ENCODE results near the gene LILRB1.
"Not testable (repeated sequence)": the region's sequence is repeated elsewhere in the genome, so short reads cannot be mapped to it uniquely, and the experiment has no call there.

LILRB1 gene

GRCh38 chr19:54638683-54639082, 8.4 kb downstream of the LILRB1 start:
- FAIRE-seq: no peak
- no peak for DNase-seq (ENCODE audit: insufficient read length, low spot score)
- no peak for TF ChIP-seq POLR2A (IDR thresholded peaks at IDR 0.05; ENCODE audit: low read depth, low read length)

GRCh38 chr19:54642953-54643352, 12.7 kb downstream of the LILRB1 start:
- FAIRE-seq; DNase-seq (ENCODE audit: insufficient read length, low spot score): not testable (repeated sequence)

- DNase-seq (ENCODE audit: insufficient read length, low spot score); FAIRE-seq: not testable (repeated sequence)
Observed at GRCh38 chr19:54643583-54643982, 13.3 kb downstream of the LILRB1 start.

GRCh38 chr19:54644056-54644455, 13.8 kb downstream of the LILRB1 start:
- no peak for DNase-seq (ENCODE audit: insufficient read length, low spot score)
- FAIRE-seq: no peak
- TF ChIP-seq POLR2A (IDR thresholded peaks at IDR 0.05; ENCODE audit: low read depth, low read length): no peak

GRCh38 chr19:54646331-54646841, 16.1 kb downstream of the LILRB1 start:
- no peak for DNase-seq (ENCODE audit: insufficient read length, low spot score)
- FAIRE-seq: no peak
- TF ChIP-seq POLR2A (IDR thresholded peaks at IDR 0.05; ENCODE audit: low read depth, low read length): no peak

- FAIRE-seq: no peak
- TF ChIP-seq POLR2A (IDR thresholded peaks at IDR 0.05; ENCODE audit: low read depth, low read length): no peak
- no peak for DNase-seq (ENCODE audit: insufficient read length, low spot score)
Observed at GRCh38 chr19:54648129-54648528, 17.8 kb downstream of the LILRB1 start.

- FAIRE-seq (no peak), DNase-seq (ENCODE audit: insufficient read length, low spot score) (peak; percentile 47)
- no peak for TF ChIP-seq POLR2A (IDR thresholded peaks at IDR 0.05; ENCODE audit: low read depth, low read length)
Observed at GRCh38 chr19:54650108-54650655, 19.9 kb downstream of the LILRB1 start.

- DNase-seq (ENCODE audit: insufficient read length, low spot score): peak; percentile 65
- TF ChIP-seq POLR2A (IDR thresholded peaks at IDR 0.05; ENCODE audit: low read depth, low read length): no peak
- no peak for FAIRE-seq
Observed at GRCh38 chr19:54653181-54653809, 23.0 kb downstream of the LILRB1 start.

GRCh38 chr19:54654447-54655321, 24.4 kb downstream of the LILRB1 start:
- TF ChIP-seq POLR2A (IDR thresholded peaks at IDR 0.05; ENCODE audit: low read depth, low read length): no peak
- DNase-seq (ENCODE audit: insufficient read length, low spot score): no peak
- FAIRE-seq: no peak

- no peak for TF ChIP-seq POLR2A (IDR thresholded peaks at IDR 0.05; ENCODE audit: low read depth, low read length)
- FAIRE-seq: no peak
- DNase-seq (ENCODE audit: insufficient read length, low spot score): no peak
Observed at GRCh38 chr19:54659300-54659699, 29.0 kb downstream of the LILRB1 start.

GRCh38 chr19:54660306-54660705, 30.0 kb downstream of the LILRB1 start:
- DNase-seq (ENCODE audit: insufficient read length, low spot score) (no peak), FAIRE-seq (no peak)
- TF ChIP-seq POLR2A (IDR thresholded peaks at IDR 0.05; ENCODE audit: low read depth, low read length): no peak

- no peak for DNase-seq (ENCODE audit: insufficient read length, low spot score)
- TF ChIP-seq POLR2A (IDR thresholded peaks at IDR 0.05; ENCODE audit: low read depth, low read length): no peak
- no peak for FAIRE-seq
Observed at GRCh38 chr19:54660964-54661363, 30.7 kb downstream of the LILRB1 start.

- DNase-seq (ENCODE audit: insufficient read length, low spot score): no peak
- FAIRE-seq: no peak
- TF ChIP-seq POLR2A (IDR thresholded peaks at IDR 0.05; ENCODE audit: low read depth, low read length): no peak
Observed at GRCh38 chr19:54661846-54662481, 31.7 kb downstream of the LILRB1 start.

- DNase-seq (ENCODE audit: insufficient read length, low spot score) (no peak), FAIRE-seq (no peak)
- TF ChIP-seq POLR2A (IDR thresholded peaks at IDR 0.05; ENCODE audit: low read depth, low read length): no peak
Observed at GRCh38 chr19:54662730-54663129, 32.4 kb downstream of the LILRB1 start, which contains the start of gene LILRB4. Gene LILRB4 (plus strand): TSS chr19:54662985. CDS start chr19:54663034, 49 bp downstream.

Data from H54 (cell line).